BE2C (cell line): ENCODE measurements around the gene TBX5.
"Not testable (repeated sequence)": the region's sequence is repeated elsewhere in the genome, so short reads cannot be mapped to it uniquely, and the experiment has no call there.

Source experiments
- DNase-seq: peaks from one replicate; pipeline ENCODE4 v3.0.0-alpha.2; 2020
- H3K27me3 ChIP-seq: fragments of 250-450 bp; sonication (Bioruptor Pico); 2 replicates; pipeline ENCODE4 v1.5.1; 2020; ENCODE audit warnings: mild to moderate bottlenecking
- H3K36me3 ChIP-seq: fragments of 250-450 bp; sonication (Bioruptor Pico); 2 replicates; pipeline ENCODE4 v1.5.1; 2020; ENCODE audit warnings: mild to moderate bottlenecking
- H3K4me1 ChIP-seq: fragments of 250-450 bp; sonication (Bioruptor Pico); 2 replicates; pipeline ENCODE4 v1.5.1; 2020
- H3K4me3 ChIP-seq: 2 replicates; pipeline ENCODE4 v1.5.1; 2011; ENCODE audit warnings: low read depth, low read length
- H3K9me3 ChIP-seq: fragments of 250-450 bp; sonication (Bioruptor Pico); 2 replicates; pipeline ENCODE4 v1.5.1; 2020
- CTCF ChIP-seq: IDR thresholded peaks from 2 replicates; pipeline ENCODE4 v1.5.1; 2012; ENCODE audit warnings: mild to moderate bottlenecking, low read depth, low read length

The TBX5 gene

DNA sequence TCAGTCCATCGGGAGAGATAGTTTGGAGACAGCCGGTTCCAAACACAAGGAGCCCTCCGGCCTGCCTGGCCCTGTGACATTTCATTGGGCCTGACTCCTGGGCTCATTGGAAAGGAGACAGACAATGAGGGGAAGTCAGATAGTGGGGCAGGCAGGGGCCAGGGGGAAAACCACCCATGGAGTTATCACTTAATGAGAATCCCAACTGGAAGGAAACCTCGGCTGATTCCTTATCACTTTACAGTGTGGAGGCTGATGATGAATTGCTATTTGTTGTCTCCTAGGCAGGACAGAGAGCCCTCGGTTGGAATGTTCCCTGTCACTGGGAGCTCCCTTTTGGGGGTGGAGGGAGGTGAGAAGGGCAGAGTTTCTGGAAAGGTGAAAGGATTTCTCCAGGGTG is 44.4 kb downstream of the TBX5 start:
- Histone ChIP-seq H3K4me3 (no peak overlapping the region), H3K36me3 (no peaks in the 10 kb centered on the region), H3K9me3 (no peaks in the 10 kb centered on the region), H3K27me3 (peaks cover 5% of the 10 kb centered on the region), H3K4me1 (no peaks in the 10 kb centered on the region)
- TF ChIP-seq CTCF: no peak
- DNase-seq: no peak

DNA sequence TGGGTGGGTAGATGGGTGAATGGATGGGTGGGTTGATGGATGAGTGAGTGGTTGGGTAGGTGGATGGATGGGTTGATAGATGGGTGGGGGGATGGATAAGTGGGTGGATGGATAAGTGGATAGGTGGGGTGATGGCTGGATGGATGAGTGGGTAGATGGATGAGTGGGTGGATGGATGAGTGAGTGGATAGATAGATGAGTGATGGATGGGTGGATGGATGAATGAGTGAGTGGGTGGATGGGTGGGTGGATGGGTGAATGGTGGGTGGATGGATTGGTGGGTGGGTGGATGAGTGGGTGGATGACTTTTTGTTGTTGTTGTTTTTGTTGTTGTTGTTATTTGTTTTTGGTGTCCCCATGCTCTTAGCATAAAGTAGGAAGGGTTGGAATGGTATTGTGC is 45.5 kb downstream of the TBX5 start:
- no peak for TF ChIP-seq CTCF
- H3K9me3 ChIP-seq: no peaks in the 10 kb centered on the region
- no peaks in the 10 kb centered on the region for H3K36me3 ChIP-seq
- no peaks in the 10 kb centered on the region for H3K4me1 ChIP-seq
- no peak overlapping the region for H3K4me3 ChIP-seq
- H3K27me3 ChIP-seq: peaks cover 5% of the 10 kb centered on the region
- no peak for DNase-seq

GRCh38 chr12:114355389-114356088 is 50.4 kb downstream of the TBX5 start:
- H3K9me3 ChIP-seq: no peaks in the 10 kb centered on the region
- H3K36me3 ChIP-seq: no peaks in the 10 kb centered on the region
- H3K27me3 ChIP-seq: peaks cover 8% of the 10 kb centered on the region
- TF ChIP-seq CTCF: peak; percentile 33
- no peaks in the 10 kb centered on the region for H3K4me1 ChIP-seq
- peak; percentile 18 for DNase-seq
- H3K4me3 ChIP-seq: no peak overlapping the region

- not testable (repeated sequence) for H3K36me3 ChIP-seq, H3K4me1 ChIP-seq, H3K9me3 ChIP-seq, H3K27me3 ChIP-seq, H3K4me3 ChIP-seq, DNase-seq
Measured at GRCh38 chr12:114349239-114349638, 56.7 kb downstream of the TBX5 start.

GRCh38 chr12:114347861-114348260 is 58.1 kb downstream of the TBX5 start:
- Histone ChIP-seq H3K36me3 (no peaks in the 10 kb centered on the region), H3K4me3 (no peak overlapping the region), H3K4me1 (no peaks in the 10 kb centered on the region), H3K27me3 (peaks cover 3% of the 10 kb centered on the region; the same call in 1 of the 2 replicates), H3K9me3 (no peaks in the 10 kb centered on the region)
- DNase-seq: no peak
- TF ChIP-seq CTCF: no peak

DNA sequence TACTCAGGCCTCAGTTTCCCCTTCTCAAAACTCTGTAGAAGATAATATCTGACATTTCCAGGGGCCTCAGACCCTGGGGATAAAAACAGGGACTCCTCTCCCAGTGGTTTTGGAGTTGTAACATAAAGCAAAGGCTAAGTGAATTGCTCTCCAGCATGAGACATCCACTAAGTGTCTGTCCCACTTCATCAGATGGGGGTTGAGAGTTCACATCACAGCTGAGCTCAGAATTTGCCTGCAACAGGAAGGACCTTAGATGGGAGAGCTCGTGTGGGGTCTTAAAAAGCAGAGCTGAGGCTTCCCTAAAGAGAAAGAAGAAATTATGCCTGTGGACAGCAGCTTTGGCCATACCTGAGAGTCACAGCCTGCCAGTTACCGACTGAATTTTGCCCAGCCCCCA is 61.1 kb downstream of the TBX5 start:
- TF ChIP-seq CTCF: no peak
- Histone ChIP-seq H3K9me3 (no peaks in the 10 kb centered on the region), H3K36me3 (no peaks in the 10 kb centered on the region), H3K4me1 (no peaks in the 10 kb centered on the region), H3K4me3 (no peak overlapping the region), H3K27me3 (peaks cover 6% of the 10 kb centered on the region)
- no peak for DNase-seq

DNA sequence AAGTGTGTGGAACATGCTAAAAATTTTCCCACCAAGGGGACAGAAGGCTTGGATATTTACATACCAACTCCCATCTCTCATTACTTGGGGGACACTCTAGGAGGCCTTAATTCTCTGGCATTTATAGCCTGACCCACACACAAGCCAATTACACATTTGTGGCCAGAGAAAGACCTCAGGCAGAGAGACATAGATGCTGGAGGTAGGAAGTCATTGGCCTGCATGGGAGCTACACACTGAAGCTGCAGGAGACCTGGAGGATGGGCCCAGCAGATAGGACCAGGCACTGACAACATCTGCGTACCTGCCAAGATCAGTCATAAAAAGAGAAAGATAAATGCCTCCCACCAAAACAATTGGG is 61.7 kb downstream of the TBX5 start:
- Histone ChIP-seq H3K27me3 (peaks cover 6% of the 10 kb centered on the region), H3K36me3 (no peaks in the 10 kb centered on the region), H3K9me3 (no peaks in the 10 kb centered on the region), H3K4me3 (no peak overlapping the region), H3K4me1 (no peaks in the 10 kb centered on the region)
- no peak for TF ChIP-seq CTCF
- no peak for DNase-seq
